Testis (tissue), 3 donors: ENCODE measurements around the gene TET1. TPM values are rescaled to one million over a fixed set of nuclear protein-coding genes. Genes with fewer than 3 reads are reported as not detected.

Source experiments
- DNase-seq: peaks from one replicate; pipeline ENCODE4 v3.0.0-alpha.2; 2019
- H3K27ac ChIP-seq, 2 donors: fragments of 200-600 bp; sonication (generic); one replicate each; pipeline ENCODE4 v1.5.1; 2019
- H3K27me3 ChIP-seq: fragments of 200-600 bp; sonication (generic); one replicate; pipeline ENCODE4 v1.5.1; 2019
- H3K36me3 ChIP-seq: fragments of 200-600 bp; sonication (generic); one replicate; pipeline ENCODE4 v1.5.1; 2017; ENCODE audit warnings: low read depth; ENCODE audit errors: missing control alignments
- H3K4me1 ChIP-seq: fragments of 200-600 bp; sonication (generic); one replicate; pipeline ENCODE4 v1.5.1; 2019
- H3K4me3 ChIP-seq, 2 donors: fragments of 200-600 bp; sonication (generic); one replicate each; pipeline ENCODE4 v1.5.1; 2017 to 2019
- H3K9me3 ChIP-seq: fragments of 200-600 bp; sonication (generic); one replicate; pipeline ENCODE4 v1.5.1; 2017
- POLR2A ChIP-seq: fragments of 450-650 bp; IDR thresholded peaks from one replicate; pipeline ENCODE4 v1.6.1; 2017; ENCODE audit warnings: antibody characterized with exemption, mild to moderate bottlenecking, moderate library complexity
- WGBS, 2 donors: methylation state at CpG; one replicate each; pipeline ENCODE4 v1.1.5; 2018; 5-methylcytosine and 5-hydroxymethylcytosine counted together
- intact Hi-C: fragments of 100-400 bp; cut with DNase I; formaldehyde crosslinking; loops from one replicate; pipeline ENCODE4 v1.15.1; 2023; ENCODE audit warnings: low total_unique reads
- polyA plus RNA-seq: library from polyadenylated mRNA; stranded (reverse); fragments of 350-450 nt; fragmentation: Illumina TruSeq; extraction: RNeasy Lipid Tissue Mini Kit (QIAGEN cat#74804); gene quantifications from one replicate; pipeline ENCODE4 v1.2.3, GENCODE V29; 2014; ENCODE audit warnings: low read depth, low replicate concordance; ENCODE audit not compliant: insufficient read depth
- total RNA-seq, 2 donors: library from RNA; depleted of rRNA; stranded (reverse); fragments of >200 nt; gene quantifications; one replicate each; pipeline ENCODE4 v1.2.3, GENCODE V29; 2016
- TF ChIP-seq, protein P1 (sequence below), 3 experiments: fragments of 450-650 bp in 2 of 3; fragments of 200-600 bp in 1 of 3; sonication (generic) in 1 of 3; IDR thresholded peaks; one replicate each; pipeline ENCODE4 v1.5.1; 2016 to 2019; ENCODE audit warnings: antibody characterized with exemption in 3 of 3, mild to moderate bottlenecking in 2 of 3, moderate library complexity in 1 of 3

TET1 gene
- total and polyA plus RNA-seq, 3 donors from 2014 or later = 0.40 to 3.8 (median 3.2) TPM

- WGBS, 2 donors = 52 to 53% methylated on average over 4 of the region's 4 CpGs
- Histone ChIP-seq H3K9me3 (no peaks in the 10 kb centered on the region), H3K4me3 (no peak overlapping the region), H3K36me3 (no peaks in the 10 kb centered on the region), H3K4me1 (peaks cover 4% of the 10 kb centered on the region), H3K27ac (no peak overlapping the region), H3K27me3 (no peaks in the 10 kb centered on the region)
- intact Hi-C loops = no loop called here
- no peak for DNase-seq
- TF ChIP-seq POLR2A = no peak
- TF ChIP-seq, protein P1, sequence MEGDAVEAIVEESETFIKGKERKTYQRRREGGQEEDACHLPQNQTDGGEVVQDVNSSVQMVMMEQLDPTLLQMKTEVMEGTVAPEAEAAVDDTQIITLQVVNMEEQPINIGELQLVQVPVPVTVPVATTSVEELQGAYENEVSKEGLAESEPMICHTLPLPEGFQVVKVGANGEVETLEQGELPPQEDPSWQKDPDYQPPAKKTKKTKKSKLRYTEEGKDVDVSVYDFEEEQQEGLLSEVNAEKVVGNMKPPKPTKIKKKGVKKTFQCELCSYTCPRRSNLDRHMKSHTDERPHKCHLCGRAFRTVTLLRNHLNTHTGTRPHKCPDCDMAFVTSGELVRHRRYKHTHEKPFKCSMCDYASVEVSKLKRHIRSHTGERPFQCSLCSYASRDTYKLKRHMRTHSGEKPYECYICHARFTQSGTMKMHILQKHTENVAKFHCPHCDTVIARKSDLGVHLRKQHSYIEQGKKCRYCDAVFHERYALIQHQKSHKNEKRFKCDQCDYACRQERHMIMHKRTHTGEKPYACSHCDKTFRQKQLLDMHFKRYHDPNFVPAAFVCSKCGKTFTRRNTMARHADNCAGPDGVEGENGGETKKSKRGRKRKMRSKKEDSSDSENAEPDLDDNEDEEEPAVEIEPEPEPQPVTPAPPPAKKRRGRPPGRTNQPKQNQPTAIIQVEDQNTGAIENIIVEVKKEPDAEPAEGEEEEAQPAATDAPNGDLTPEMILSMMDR (IDR thresholded peaks at IDR 0.05) = no peak
Measured at GRCh38 chr10:68559251-68559650, 886 bp upstream of the TET1 start.

DNA sequence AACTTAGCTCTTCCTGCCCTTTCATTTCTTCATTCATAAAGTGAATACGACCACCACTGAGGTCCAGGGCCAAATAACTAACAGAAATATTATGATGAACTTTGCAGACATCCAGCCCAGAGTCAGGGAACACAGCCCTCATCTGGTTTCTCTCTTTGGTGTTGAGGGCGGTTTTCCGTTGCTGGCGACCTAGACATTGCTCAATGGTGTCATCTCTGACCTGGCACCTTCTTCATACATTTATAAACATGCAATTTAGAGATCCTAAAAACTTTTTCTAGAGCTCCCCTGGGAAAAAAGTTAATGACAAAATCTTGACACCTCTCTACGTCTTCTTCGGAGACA, 324 bp upstream of the TET1 start:
- no peaks in the 10 kb centered on the region for H3K9me3 ChIP-seq
- H3K27me3 ChIP-seq = no peaks in the 10 kb centered on the region
- no peak for TF ChIP-seq POLR2A
- TF ChIP-seq, protein P1 (IDR thresholded peaks at IDR 0.05) = no peak
- DNase-seq = no peak
- no peaks in the 10 kb centered on the region for H3K36me3 ChIP-seq
- peak overlapping the region; percentile 62 to 64 for H3K4me3 ChIP-seq
- 5 to 11% methylated on average over 6 of the region's 6 CpGs for WGBS, 2 donors
- peaks cover 4% of the 10 kb centered on the region for H3K4me1 ChIP-seq
- no peak overlapping the region for H3K27ac ChIP-seq
- intact Hi-C loops = no loop called here

DNA sequence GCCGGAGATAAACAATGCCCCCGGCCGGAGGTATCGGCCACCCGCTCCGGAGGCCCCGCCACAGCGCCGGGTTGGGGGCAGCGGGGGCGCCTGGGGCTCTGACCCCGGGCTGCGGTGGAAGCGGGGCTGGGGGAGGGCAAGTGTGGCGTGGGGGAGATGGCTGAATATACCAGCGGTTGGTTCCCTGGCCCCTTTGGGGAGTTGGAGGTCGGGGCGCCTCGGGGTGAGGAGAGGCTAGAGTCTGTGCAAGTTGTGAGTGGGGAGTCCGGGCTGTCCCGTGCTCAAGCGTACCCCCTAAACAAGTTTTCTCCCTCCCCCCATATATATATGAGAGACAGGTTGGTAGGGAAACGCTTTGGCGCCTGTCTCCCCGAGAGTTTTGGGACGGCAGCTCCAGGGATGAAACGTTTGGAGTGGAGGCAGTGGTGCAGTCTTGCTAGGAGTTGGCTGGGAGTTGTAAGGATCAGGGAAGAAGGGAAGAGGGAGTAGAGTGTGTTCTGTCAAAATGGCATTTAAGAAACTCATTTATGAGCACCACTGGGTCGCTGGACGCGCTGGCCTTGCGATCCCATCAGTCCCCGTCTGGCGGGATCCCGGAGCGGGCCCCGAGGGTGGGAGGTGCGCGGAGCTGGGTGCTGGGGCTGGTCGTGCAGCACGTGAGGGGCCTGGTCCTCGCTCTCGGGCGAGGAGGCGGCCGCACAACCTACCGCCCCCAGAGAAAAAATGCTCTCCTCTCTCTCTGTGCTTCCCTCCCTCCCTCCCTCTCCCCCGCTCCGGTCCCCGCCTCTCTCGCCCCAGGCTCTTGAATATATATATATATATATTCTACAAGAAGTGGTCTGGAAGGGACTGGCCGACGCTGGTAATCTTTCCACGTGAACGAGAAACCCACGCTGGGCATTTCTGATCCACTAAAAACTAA, 1.1 kb downstream of the TET1 start:
- Histone ChIP-seq H3K4me3 (peak overlapping the region; percentile 62 to 64), H3K36me3 (no peaks in the 10 kb centered on the region), H3K9me3 (no peaks in the 10 kb centered on the region), H3K27ac (peak overlapping the region; percentile 52 to 58), H3K27me3 (no peaks in the 10 kb centered on the region), H3K4me1 (peaks cover 4% of the 10 kb centered on the region)
- intact Hi-C loops = no loop called here
- WGBS, 2 donors = 1% methylated on average over 25 to 47 of the region's 55 CpGs
- peak; percentile 47 for DNase-seq
- no peak for TF ChIP-seq POLR2A
- TF ChIP-seq, protein P1 (IDR thresholded peaks at IDR 0.05) = no peak

GRCh38 chr10:68561865-68562649, 1.9 kb downstream of the TET1 start:
- peaks cover 4% of the 10 kb centered on the region for H3K4me1 ChIP-seq
- H3K9me3 ChIP-seq = no peaks in the 10 kb centered on the region
- H3K36me3 ChIP-seq = no peaks in the 10 kb centered on the region
- H3K27ac ChIP-seq = peak overlapping the region; percentile 52 to 58
- no peaks in the 10 kb centered on the region for H3K27me3 ChIP-seq
- intact Hi-C loops = no loop called here
- peak; percentile 35 for DNase-seq
- 18 to 24% methylated on average over 28 of the region's 28 CpGs for WGBS, 2 donors
- TF ChIP-seq, protein P1 (IDR thresholded peaks at IDR 0.05) = no peak
- TF ChIP-seq POLR2A = no peak
- H3K4me3 ChIP-seq = peak overlapping the region; percentile 62 to 64
